Amniotic stem cell (primary cell): ENCODE measurements around the gene ZNF319.

Experiments used
- DNase-seq: peaks from one replicate; lab custom pipeline; 2025; lab: John Stamatoyannopoulos, UW

Gene ZNF319

GRCh38 chr16:57977418-57978069 is 22.9 kb downstream of the ZNF319 start:
- no peak for DNase-seq

- DNase-seq = no peak
Measured at GRCh38 chr16:57976331-57976796, 24.1 kb downstream of the ZNF319 start.

GRCh38 chr16:57972306-57972705 is 28.2 kb downstream of the ZNF319 start:
- no peak for DNase-seq

- no peak for DNase-seq
Measured at GRCh38 chr16:57971848-57972247, 28.6 kb downstream of the ZNF319 start.

- DNase-seq = no peak
Measured at GRCh38 chr16:57970970-57971369, 29.5 kb downstream of the ZNF319 start, which contains the start of gene CNGB1. Gene CNGB1, minus strand, starts transcription at chr16:57971128. Its CDS starts 3,842 bp downstream, at chr16:57967286.

- no peak for DNase-seq
Measured at GRCh38 chr16:57970319-57970718, 30.2 kb downstream of the ZNF319 start.

- DNase-seq = no peak
Measured at GRCh38 chr16:57969451-57970123, 30.9 kb downstream of the ZNF319 start.

- DNase-seq = no peak
Measured at GRCh38 chr16:57967916-57968315, 32.6 kb downstream of the ZNF319 start.

GRCh38 chr16:57966986-57967385 is 33.5 kb downstream of the ZNF319 start:
- DNase-seq = no peak

GRCh38 chr16:57966204-57966771 is 34.2 kb downstream of the ZNF319 start:
- no peak for DNase-seq

GRCh38 chr16:57964157-57964700 is 36.2 kb downstream of the ZNF319 start:
- DNase-seq = no peak

GRCh38 chr16:57962756-57963155 is 37.7 kb downstream of the ZNF319 start:
- no peak for DNase-seq

- DNase-seq = no peak
Measured at GRCh38 chr16:57962046-57962445, 38.4 kb downstream of the ZNF319 start.

- DNase-seq = no peak
Measured at GRCh38 chr16:57961538-57961937, 38.9 kb downstream of the ZNF319 start.

GRCh38 chr16:57960826-57961472 is 39.5 kb downstream of the ZNF319 start:
- no peak for DNase-seq

GRCh38 chr16:57960310-57960709 is 40.2 kb downstream of the ZNF319 start:
- no peak for DNase-seq

GRCh38 chr16:57959804-57960203 is 40.7 kb downstream of the ZNF319 start:
- DNase-seq = no peak

- no peak for DNase-seq
Measured at GRCh38 chr16:57959121-57959520, 41.4 kb downstream of the ZNF319 start.

- no peak for DNase-seq
Measured at GRCh38 chr16:57958544-57958943, 41.9 kb downstream of the ZNF319 start.

GRCh38 chr16:57957673-57958392 is 42.6 kb downstream of the ZNF319 start:
- no peak for DNase-seq

GRCh38 chr16:57956924-57957672 is 43.4 kb downstream of the ZNF319 start:
- DNase-seq = no peak
